NB4 (cell line): ENCODE measurements around the gene KLHL6.

Source experiments
- CTCF ChIP-seq: IDR thresholded peaks from one replicate; pipeline ENCODE4 v1.5.1; 2012; ENCODE audit warnings: low read depth, low read length
- MYC ChIP-seq: IDR thresholded peaks from 2 replicates; pipeline ENCODE4 v1.6.1; 2011; ENCODE audit warnings: low read depth, low read length
- POLR2A ChIP-seq: IDR thresholded peaks from 2 replicates; pipeline ENCODE4 v1.6.1; 2011; ENCODE audit warnings: mild to moderate bottlenecking; ENCODE audit not compliant: insufficient read length; ENCODE audit errors: extremely low read depth

- no peak for TF ChIP-seq CTCF
- TF ChIP-seq POLR2A: no peak
- no peak for TF ChIP-seq MYC
Measured at GRCh38 chr3:183556722-183557121, 1.2 kb upstream of the KLHL6 start.
